Activated T-helper 2 cell treated with anti-CD3 and anti-CD28 coated beads, Interferon-gamma antibody, Interleukin-2, Interleukin-4, amounts not matched to agents 10 μg/mL and 5 μg/mL and 100 μg/mL, durations not matched to agents 14 hours and 24 hours and 36 hours (primary cell): ENCODE data around the gene DMXL2. TPM values are rescaled to one million over a fixed set of nuclear protein-coding genes. Genes with fewer than 3 reads are reported as not detected.
"Not testable (repeated sequence)": the region's sequence is repeated elsewhere in the genome, so short reads cannot be mapped to it uniquely, and the experiment has no call there.

Source experiments
- DNase-seq: peaks from one replicate; pipeline ENCODE4 v3.0.0; 2021; ENCODE audit warnings: low spot score
- H3K27ac Mint-ChIP-seq: one replicate; pipeline ENCODE4 v1.8.0; 2021; ENCODE audit warnings: mixed read lengths
- H3K27me3 Mint-ChIP-seq: one replicate; pipeline ENCODE4 v1.8.0; 2021; ENCODE audit warnings: low read depth, mixed read lengths
- H3K36me3 Mint-ChIP-seq: one replicate; pipeline ENCODE4 v1.8.0; 2021; ENCODE audit warnings: low read depth, mixed read lengths
- H3K4me1 Mint-ChIP-seq: one replicate; pipeline ENCODE4 v1.8.0; 2021; ENCODE audit warnings: low read depth, mixed read lengths
- H3K4me3 Mint-ChIP-seq: one replicate; pipeline ENCODE4 v1.8.0; 2021; ENCODE audit warnings: low read depth, mild to moderate bottlenecking, moderate library complexity, mixed read lengths
- H3K9me3 Mint-ChIP-seq: one replicate; pipeline ENCODE4 v1.8.0; 2021; ENCODE audit warnings: mixed read lengths
- intact Hi-C: fragments of 100-400 bp; cut with micrococcal nuclease; formaldehyde crosslinking; loops from one replicate; pipeline ENCODE4 v1.15.1; 2023
- total RNA-seq: library from RNA; stranded (reverse); gene quantifications from 2 replicates; pipeline ENCODE4 v1.2.3, GENCODE V29; 2022

The DMXL2 gene
- total RNA-seq, 1 donor from 2014 or later, result 2.6 TPM

GRCh38 chr15:51443282-51443914 lies 179.2 kb downstream of the DMXL2 start:
- H3K4me3 Mint-ChIP-seq, result no peak overlapping the region
- H3K27me3 Mint-ChIP-seq, result peaks cover 1% of the 10 kb centered on the region
- H3K9me3 Mint-ChIP-seq, result no peaks in the 10 kb centered on the region
- H3K36me3 Mint-ChIP-seq, result no peaks in the 10 kb centered on the region
- H3K27ac Mint-ChIP-seq, result no peak overlapping the region
- intact Hi-C loops, result no loop called here
- peaks cover 9% of the 10 kb centered on the region for H3K4me1 Mint-ChIP-seq
- DNase-seq, result no peak

DNA sequence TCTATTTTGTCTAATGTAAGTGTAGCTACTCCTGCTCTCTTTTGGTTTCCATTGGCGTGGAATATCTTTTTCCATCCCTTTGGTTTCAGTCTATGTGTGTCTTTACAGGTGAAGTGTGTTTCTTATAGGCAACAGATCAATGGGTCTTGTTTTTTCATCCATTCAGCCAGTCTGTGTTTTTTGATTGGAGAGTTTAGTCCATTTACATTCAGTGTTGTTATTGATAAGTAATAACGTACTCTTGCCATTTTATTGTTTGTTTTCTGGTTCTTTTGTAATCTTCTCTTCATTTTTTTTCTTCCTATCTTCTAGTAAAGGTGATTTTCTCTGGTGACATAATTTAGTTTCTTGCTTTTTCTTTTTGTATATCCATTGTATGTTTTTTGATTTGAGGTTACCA lies 184.0 kb downstream of the DMXL2 start:
- Mint-ChIP-seq H3K9me3 (no peaks in the 10 kb centered on the region), H3K27me3 (peaks cover 12% of the 10 kb centered on the region), H3K27ac (no peak overlapping the region), H3K4me3 (no peak overlapping the region), H3K4me1 (no peaks in the 10 kb centered on the region), H3K36me3 (no peaks in the 10 kb centered on the region)
- intact Hi-C loops, result no loop called here
- DNase-seq, result no peak

DNA sequence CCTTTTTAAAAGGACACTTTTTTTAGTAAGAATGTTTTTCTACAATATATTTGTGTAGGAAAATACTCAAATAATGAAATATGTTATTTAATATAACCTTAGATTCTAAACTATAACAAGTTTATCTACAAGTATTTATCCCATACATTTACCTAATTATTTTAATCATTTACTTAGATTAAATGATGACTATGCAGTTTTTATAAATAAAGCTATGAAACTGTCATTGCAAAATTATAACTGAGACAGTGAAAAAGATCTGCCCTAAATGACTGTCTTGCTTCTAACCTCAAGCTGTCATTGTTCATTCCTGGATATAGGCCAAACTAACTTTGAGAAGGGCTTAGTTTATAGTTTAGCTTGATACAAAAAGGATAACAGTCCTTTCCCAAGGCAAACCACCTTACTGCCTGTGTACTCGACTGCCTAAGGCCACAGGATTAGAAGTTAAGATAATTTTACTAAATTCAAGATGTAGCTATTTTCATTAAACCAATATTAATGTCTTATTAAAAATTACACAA lies 197.0 kb downstream of the DMXL2 start:
- H3K9me3 Mint-ChIP-seq, result no peaks in the 10 kb centered on the region
- no peak overlapping the region for H3K27ac Mint-ChIP-seq
- no peaks in the 10 kb centered on the region for H3K27me3 Mint-ChIP-seq
- H3K36me3 Mint-ChIP-seq, result no peaks in the 10 kb centered on the region
- no peaks in the 10 kb centered on the region for H3K4me1 Mint-ChIP-seq
- intact Hi-C loops, result no loop called here
- no peak overlapping the region for H3K4me3 Mint-ChIP-seq
- DNase-seq, result no peak

GRCh38 chr15:51424780-51425179 lies 197.8 kb downstream of the DMXL2 start:
- no peak for DNase-seq
- Mint-ChIP-seq H3K4me1 (no peaks in the 10 kb centered on the region), H3K4me3 (no peak overlapping the region), H3K9me3 (no peaks in the 10 kb centered on the region), H3K27me3 (no peaks in the 10 kb centered on the region), H3K36me3 (no peaks in the 10 kb centered on the region), H3K27ac (no peak overlapping the region)
- intact Hi-C loops, result no loop called here

GRCh38 chr15:51423040-51423439 lies 199.5 kb downstream of the DMXL2 start:
- H3K27ac Mint-ChIP-seq, H3K9me3 Mint-ChIP-seq, intact Hi-C loops, H3K36me3 Mint-ChIP-seq, DNase-seq, H3K4me3 Mint-ChIP-seq, H3K27me3 Mint-ChIP-seq, H3K4me1 Mint-ChIP-seq: not testable (repeated sequence)

DNA sequence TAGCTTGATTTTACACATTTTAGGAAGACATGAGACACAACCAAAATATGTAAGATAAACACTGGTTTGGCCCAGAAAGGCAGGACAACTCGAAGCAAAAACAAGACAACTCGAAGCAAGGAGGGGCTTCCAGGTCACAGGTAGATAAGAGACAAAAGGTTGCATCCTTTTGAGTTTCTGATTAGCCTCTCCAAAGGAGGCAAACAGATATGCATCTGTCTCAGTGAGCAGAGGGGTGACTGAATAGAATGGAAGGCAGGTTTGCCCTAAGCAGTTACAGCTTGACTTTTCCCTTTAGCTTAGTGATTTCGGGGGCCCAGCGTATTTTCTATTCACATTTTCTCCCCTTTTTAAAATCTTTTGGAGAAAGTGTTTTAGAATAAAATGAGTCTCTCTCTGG lies 206.4 kb downstream of the DMXL2 start:
- no peaks in the 10 kb centered on the region for H3K9me3 Mint-ChIP-seq
- H3K36me3 Mint-ChIP-seq, result no peaks in the 10 kb centered on the region
- DNase-seq, result no peak
- no peaks in the 10 kb centered on the region for H3K4me1 Mint-ChIP-seq
- no peaks in the 10 kb centered on the region for H3K27me3 Mint-ChIP-seq
- intact Hi-C loops, result no loop called here
- H3K4me3 Mint-ChIP-seq, result no peak overlapping the region
- no peak overlapping the region for H3K27ac Mint-ChIP-seq

GRCh38 chr15:51414256-51414860 lies 208.2 kb downstream of the DMXL2 start:
- H3K27me3 Mint-ChIP-seq, result peaks cover 3% of the 10 kb centered on the region

DNA sequence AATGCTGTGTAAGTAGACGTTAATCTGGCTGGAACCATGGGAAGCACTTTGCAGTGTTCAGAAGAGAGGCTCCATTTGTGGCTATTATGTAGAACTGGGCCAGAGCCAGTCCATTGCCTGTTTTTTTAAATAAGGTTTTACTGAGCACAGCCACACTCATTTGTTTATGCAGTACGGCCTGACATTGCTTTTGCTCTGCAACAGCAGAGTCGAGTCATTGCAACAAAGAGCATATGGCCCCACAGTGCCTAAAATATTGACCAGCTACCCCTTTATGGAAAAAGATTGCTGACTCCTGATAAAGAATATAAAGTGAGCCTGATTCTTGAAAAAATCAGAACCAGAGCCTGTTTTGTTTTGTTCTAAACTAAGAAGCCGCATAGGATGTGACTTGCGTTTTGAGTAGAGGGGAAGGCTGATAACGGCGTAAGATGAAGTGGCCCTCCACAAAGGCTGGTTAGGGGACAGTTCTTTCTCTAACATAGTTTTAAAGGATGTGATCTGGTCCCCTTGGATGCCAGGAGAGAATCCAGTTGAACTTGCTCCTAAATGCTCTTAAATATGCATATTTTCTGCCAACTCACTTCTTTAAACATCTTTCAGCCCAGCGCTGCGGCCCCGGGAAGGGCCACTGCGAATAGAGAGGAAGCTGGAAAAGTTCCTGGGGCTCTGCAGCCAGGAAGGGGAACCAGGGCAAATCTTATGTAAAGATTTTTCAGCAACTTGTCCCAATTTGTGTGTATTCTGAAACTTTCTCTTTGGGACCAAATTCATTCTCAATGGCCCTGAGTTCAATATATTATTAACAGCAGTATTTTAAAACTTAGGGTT lies 216.7 kb downstream of the DMXL2 start:
- Mint-ChIP-seq H3K27me3 (peaks cover 22% of the 10 kb centered on the region), H3K27ac (no peak overlapping the region), H3K36me3 (no peaks in the 10 kb centered on the region), H3K4me1 (no peaks in the 10 kb centered on the region), H3K9me3 (no peaks in the 10 kb centered on the region), H3K4me3 (no peak overlapping the region)
- DNase-seq, result no peak
- intact Hi-C loops, result no loop called here

More at GRCh38 chr15:51414256-51414860, 208.2 kb downstream of the DMXL2 start:
- Mint-ChIP-seq H3K4me3 (no peak overlapping the region), H3K9me3 (no peaks in the 10 kb centered on the region), H3K4me1 (no peaks in the 10 kb centered on the region), H3K36me3 (no peaks in the 10 kb centered on the region), H3K27ac (no peak overlapping the region)
- intact Hi-C loops, result no loop called here
- no peak for DNase-seq

DNA sequence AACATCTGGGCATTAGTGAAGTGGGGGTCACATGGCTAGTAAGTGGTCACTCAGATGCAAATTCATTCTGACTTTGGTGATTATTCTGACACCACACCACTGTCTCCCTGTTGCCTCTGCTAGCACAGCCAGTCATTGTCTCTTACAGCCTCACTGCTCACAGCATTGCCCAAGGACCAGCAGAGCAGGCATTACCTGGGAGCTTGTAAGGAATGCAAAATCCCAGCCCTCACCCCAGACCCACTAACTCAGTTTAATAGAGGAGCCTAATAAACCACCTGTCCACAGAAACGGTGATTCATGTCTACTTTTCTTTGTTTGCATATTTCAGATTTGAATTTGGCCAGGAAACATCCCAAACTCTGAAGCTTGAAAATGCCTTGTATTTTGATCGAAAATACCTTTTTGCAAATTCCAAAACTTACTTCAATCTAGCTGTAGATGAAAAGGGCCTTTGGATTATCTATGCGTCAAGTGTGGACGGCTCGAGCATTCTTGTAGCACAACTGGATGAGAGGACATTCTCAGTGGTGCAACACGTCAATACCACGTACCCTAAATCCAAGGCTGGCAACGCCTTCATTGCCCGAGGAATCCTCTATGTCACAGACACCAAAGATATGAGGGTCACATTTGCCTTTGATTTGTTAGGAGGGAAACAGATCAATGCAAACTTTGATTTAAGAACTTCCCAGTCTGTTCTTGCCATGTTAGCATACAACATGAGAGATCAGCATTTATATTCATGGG lies 218.4 kb downstream of the DMXL2 start:
- Mint-ChIP-seq H3K9me3 (no peaks in the 10 kb centered on the region), H3K4me1 (no peaks in the 10 kb centered on the region), H3K36me3 (no peaks in the 10 kb centered on the region), H3K4me3 (no peak overlapping the region), H3K27ac (no peak overlapping the region), H3K27me3 (peaks cover 24% of the 10 kb centered on the region)
- intact Hi-C loops, result no loop called here
- no peak for DNase-seq

DNA sequence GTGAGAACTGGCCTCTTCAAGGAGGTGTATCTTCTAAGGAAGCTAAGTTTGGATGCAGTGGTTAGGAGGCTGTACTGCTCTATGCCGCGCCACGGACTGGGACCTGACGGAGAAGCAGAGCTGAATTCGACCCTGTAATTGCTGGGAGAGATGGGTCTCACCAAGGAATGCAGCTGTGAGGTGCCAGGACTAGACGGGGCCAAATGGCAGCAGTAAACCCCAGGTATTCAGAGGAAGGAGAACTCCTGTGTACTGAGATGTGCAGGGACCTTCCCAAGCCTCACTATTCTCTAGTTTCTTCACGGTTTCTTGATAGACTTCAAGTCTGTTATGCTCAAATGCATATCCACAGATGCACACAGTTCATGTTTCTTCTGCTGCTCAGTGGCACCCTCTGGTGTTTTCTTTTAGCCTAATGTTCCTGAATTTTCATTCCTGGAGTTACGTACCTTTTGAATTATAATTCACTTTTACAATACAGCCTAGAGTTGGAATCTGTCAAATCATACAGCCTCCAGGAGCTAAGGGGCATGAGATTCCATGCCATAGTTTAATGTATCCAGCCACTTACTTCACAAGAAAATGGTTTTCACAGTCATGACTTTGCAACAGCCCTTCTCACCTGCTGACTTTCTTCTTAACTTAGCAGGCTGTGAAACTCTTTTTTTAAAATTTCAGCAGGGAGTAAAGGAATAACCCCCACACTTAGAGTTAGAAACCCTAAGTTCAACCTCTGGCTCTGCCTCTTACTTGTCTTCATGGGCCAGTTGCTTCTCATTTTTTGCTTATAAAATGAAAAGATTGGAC lies 219.3 kb downstream of the DMXL2 start:
- DNase-seq, result no peak
- no peaks in the 10 kb centered on the region for H3K9me3 Mint-ChIP-seq
- peaks cover 24% of the 10 kb centered on the region for H3K27me3 Mint-ChIP-seq
- H3K27ac Mint-ChIP-seq, result no peak overlapping the region
- no peak overlapping the region for H3K4me3 Mint-ChIP-seq
- intact Hi-C loops, result no loop called here
- H3K4me1 Mint-ChIP-seq, result no peaks in the 10 kb centered on the region
- H3K36me3 Mint-ChIP-seq, result no peaks in the 10 kb centered on the region

DNA sequence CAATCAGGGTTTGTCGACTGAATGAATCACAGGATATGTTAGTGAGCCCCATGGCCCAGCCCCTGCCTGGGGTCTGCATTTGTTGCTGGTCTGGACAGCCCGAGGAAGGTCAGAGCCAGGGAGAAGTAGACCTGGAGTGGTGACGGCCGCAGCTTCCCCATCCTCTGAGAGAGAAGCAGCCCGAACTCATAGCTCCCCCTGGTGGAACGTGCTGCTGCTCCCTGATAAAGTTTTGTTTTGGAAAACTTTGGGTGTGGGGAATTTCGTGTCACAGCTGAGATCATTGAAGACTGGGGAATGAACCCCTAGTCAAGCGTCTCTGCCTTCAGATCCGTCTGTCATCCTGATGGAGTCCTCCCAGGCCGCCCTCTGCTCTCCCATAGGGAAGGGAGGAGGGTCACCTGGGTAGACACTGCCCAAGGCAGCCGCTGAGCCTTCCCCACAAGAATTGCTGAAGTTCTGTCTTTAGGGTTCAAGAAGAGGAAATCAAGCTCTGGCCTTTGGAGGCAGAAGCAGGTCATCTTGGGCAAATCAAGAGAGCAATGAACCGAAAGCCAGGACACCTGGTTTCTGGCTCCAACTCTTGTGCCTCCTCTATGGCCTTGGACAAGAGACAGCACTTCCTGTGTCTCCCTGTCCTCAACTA lies 220.6 kb downstream of the DMXL2 start:
- H3K4me1 Mint-ChIP-seq, result no peaks in the 10 kb centered on the region
- intact Hi-C loops, result no loop called here
- no peak for DNase-seq
- H3K9me3 Mint-ChIP-seq, result no peaks in the 10 kb centered on the region
- H3K27me3 Mint-ChIP-seq, result peaks cover 14% of the 10 kb centered on the region
- no peak overlapping the region for H3K4me3 Mint-ChIP-seq
- H3K36me3 Mint-ChIP-seq, result no peaks in the 10 kb centered on the region
- no peak overlapping the region for H3K27ac Mint-ChIP-seq
